Measurements from ENCODE around the gene LRRC59. TPM values are rescaled to one million over a fixed set of nuclear protein-coding genes. Genes with fewer than 3 reads are reported as not detected.

Gene LRRC59
- total RNA-seq, 1 donor from 2014 or later: 32.9 TPM

Other genes with a start within 250 kb of the LRRC59 start
- gene PPP1R9B, start 246.8 kb downstream of the LRRC59 start, total RNA-seq: 46.1 TPM
- gene SGCA, start 231.5 kb downstream of the LRRC59 start, total RNA-seq: 159 TPM
- gene COL1A1, start 195.9 kb downstream of the LRRC59 start, total RNA-seq: 142 TPM
- gene TMEM92, start 123.1 kb downstream of the LRRC59 start, total RNA-seq: not detected
- gene XYLT2, start 51.4 kb downstream of the LRRC59 start, total RNA-seq: 10.8 TPM
- gene MRPL27, start 24.3 kb downstream of the LRRC59 start, total RNA-seq: 61.4 TPM
- 0.35 TPM for gene EME1, start 24.3 kb downstream of the LRRC59 start, total RNA-seq
- gene ACSF2, start 28.7 kb upstream of the LRRC59 start, total RNA-seq: 9.6 TPM
- 0.30 TPM for gene CHAD, start 71.4 kb upstream of the LRRC59 start, total RNA-seq
- gene RSAD1, start 81.3 kb upstream of the LRRC59 start, total RNA-seq: 35.4 TPM
- 0.13 TPM for gene MYCBPAP, start 110.9 kb upstream of the LRRC59 start, total RNA-seq
- 8.5 TPM for gene EPN3, start 135.2 kb upstream of the LRRC59 start, total RNA-seq
- gene SPATA20, start 149.7 kb upstream of the LRRC59 start, total RNA-seq: 51.9 TPM
- 0.13 TPM for gene CACNA1G, start 163.2 kb upstream of the LRRC59 start, total RNA-seq
- gene ABCC3, start 237.4 kb upstream of the LRRC59 start, total RNA-seq: 1.9 TPM